ENCODE measurements around the gene TRIM45. TPM values are rescaled to one million over a fixed set of nuclear protein-coding genes. Genes with fewer than 3 reads are reported as not detected.

The TRIM45 gene
- total and polyA plus RNA-seq, 12 donors = 0.85 to 44.0 (median 5.0) TPM

- no peak for TF ChIP-seq POLR2A (IDR thresholded peaks at IDR 0.05)
- TF ChIP-seq, protein P1, sequence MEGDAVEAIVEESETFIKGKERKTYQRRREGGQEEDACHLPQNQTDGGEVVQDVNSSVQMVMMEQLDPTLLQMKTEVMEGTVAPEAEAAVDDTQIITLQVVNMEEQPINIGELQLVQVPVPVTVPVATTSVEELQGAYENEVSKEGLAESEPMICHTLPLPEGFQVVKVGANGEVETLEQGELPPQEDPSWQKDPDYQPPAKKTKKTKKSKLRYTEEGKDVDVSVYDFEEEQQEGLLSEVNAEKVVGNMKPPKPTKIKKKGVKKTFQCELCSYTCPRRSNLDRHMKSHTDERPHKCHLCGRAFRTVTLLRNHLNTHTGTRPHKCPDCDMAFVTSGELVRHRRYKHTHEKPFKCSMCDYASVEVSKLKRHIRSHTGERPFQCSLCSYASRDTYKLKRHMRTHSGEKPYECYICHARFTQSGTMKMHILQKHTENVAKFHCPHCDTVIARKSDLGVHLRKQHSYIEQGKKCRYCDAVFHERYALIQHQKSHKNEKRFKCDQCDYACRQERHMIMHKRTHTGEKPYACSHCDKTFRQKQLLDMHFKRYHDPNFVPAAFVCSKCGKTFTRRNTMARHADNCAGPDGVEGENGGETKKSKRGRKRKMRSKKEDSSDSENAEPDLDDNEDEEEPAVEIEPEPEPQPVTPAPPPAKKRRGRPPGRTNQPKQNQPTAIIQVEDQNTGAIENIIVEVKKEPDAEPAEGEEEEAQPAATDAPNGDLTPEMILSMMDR (IDR thresholded peaks at IDR 0.05) = peak; percentile 53 to 89 (median 86)
- intact Hi-C loops (cut with DNase I) = loop anchor here (5.0 to 10.0 kb wide), 4 partner anchors 60 to 217 kb away; no protein-coding TSS in a partner anchor
- Histone ChIP-seq H3K27me3 (no peaks in the 10 kb centered on the region), H3K4me3 (no peak overlapping the region), H3K4me1 (replicated peaks in 1 of 2) (no peaks in the 10 kb centered on the region), H3K36me3 (replicated peaks in 1 of 2) (peaks cover 0 to 3% of the 10 kb centered on the region in 2 donors), H3K27ac (no peak overlapping the region), H3K9me3 (replicated peaks in 1 of 3) (no peaks in the 10 kb centered on the region)
- peak; percentile 51 to 84 (median 70) for DNase-seq
- WGBS, 4 donors = 51 to 53% (median 51%) methylated on average over 6 of the region's 6 CpGs
Observed at GRCh38 chr1:117067533-117068370, 53.8 kb downstream of the TRIM45 start.

- no peak for DNase-seq
- TF ChIP-seq POLR2A (IDR thresholded peaks at IDR 0.05) = no peak
- TF ChIP-seq, protein P1 (IDR thresholded peaks at IDR 0.05) = no peak
- H3K27ac ChIP-seq = no peak overlapping the region
- peaks cover 0 to 7% of the 10 kb centered on the region in 2 donors for H3K36me3 ChIP-seq (replicated peaks in 1 of 2)
- WGBS, 4 donors = 69 to 78% (median 74%) methylated on average over 6 of the region's 6 CpGs
- no peaks in the 10 kb centered on the region for H3K4me1 ChIP-seq (replicated peaks in 1 of 2)
- no peaks in the 10 kb centered on the region for H3K27me3 ChIP-seq
- no peak overlapping the region for H3K4me3 ChIP-seq
- intact Hi-C loops (cut with DNase I) = loop anchor here (5.0 to 10.0 kb wide), 4 partner anchors 61 to 218 kb away; no protein-coding TSS in a partner anchor
- H3K9me3 ChIP-seq (replicated peaks in 1 of 3) = no peaks in the 10 kb centered on the region
Observed at GRCh38 chr1:117066367-117066766, 55.2 kb downstream of the TRIM45 start.

GRCh38 chr1:117061986-117062415 is 59.5 kb downstream of the TRIM45 start:
- Histone ChIP-seq H3K27me3 (no peaks in the 10 kb centered on the region), H3K36me3 (replicated peaks in 1 of 2) (peaks cover 0 to 7% of the 10 kb centered on the region in 2 donors), H3K9me3 (replicated peaks in 1 of 3) (no peaks in the 10 kb centered on the region), H3K27ac (no peak overlapping the region), H3K4me1 (replicated peaks in 1 of 2) (peaks cover 0 to 14% of the 10 kb centered on the region in 2 donors), H3K4me3 (no peak overlapping the region)
- intact Hi-C loops (cut with DNase I) = loop anchor here in 1 of 2 donors (10.0 kb wide), 1 partner anchor 223 kb away; no protein-coding TSS in a partner anchor
- WGBS, 4 donors = 65 to 91% (median 88%) methylated on average over 2 of the region's 2 CpGs
- TF ChIP-seq POLR2A (IDR thresholded peaks at IDR 0.05) = no peak
- TF ChIP-seq, protein P1 (IDR thresholded peaks at IDR 0.05) = no peak
- DNase-seq = no peak

MicroRNA genes within 50 kb of the gene (microRNA counts, 767-probe panel; counts per million panel counts)
- 0 counts per million in 2 donors for microRNA hsa-miR-942

Small RNA genes lying within 50 kb of the gene (microRNA-seq; reads per million reads assigned to microRNA genes)
- gene MIR942 = 14.7 to 16.2 (median 14.9) reads per million in 3 donors

Small RNA genes lying within 50 kb of the gene (small RNA-seq; reads per million reads assigned to genes)
- gene MIR942 = 0.71 to 0.75 reads per million in 2 donors

Other genes starting within 250 kb of the TRIM45 start
- gene PTGFRN, start 211.8 kb downstream of the TRIM45 start, total RNA-seq = 100 to 1,000 TPM in 4 of 9 donors, 10 to 100 TPM in 5; 63.8 to 173 (median 72.1) TPM
- gene PTGFRN, start 211.8 kb downstream of the TRIM45 start, polyA plus RNA-seq = 10 to 100 TPM; 63.3 to 68.7 (median 64.6) TPM
- 1 to 10 TPM in 7 of 9 donors, under 1 TPM in 2; 0.47 to 4.9 (median 1.6) TPM for gene CD101, start 120.0 kb downstream of the TRIM45 start, total RNA-seq
- gene CD101, start 120.0 kb downstream of the TRIM45 start, polyA plus RNA-seq = 1 to 10 TPM; 1.8 to 7.5 (median 6.1) TPM
- 10 to 100 TPM; 10.3 to 28.2 (median 21.3) TPM for gene TTF2, start 61.4 kb downstream of the TRIM45 start, total RNA-seq
- 10 to 100 TPM in 1 of 3 donors, 1 to 10 TPM in 2; 3.5 to 15.0 (median 3.9) TPM for gene TTF2, start 61.4 kb downstream of the TRIM45 start, polyA plus RNA-seq
- gene VTCN1, start 89.2 kb upstream of the TRIM45 start, total RNA-seq = under 1 TPM in 1 of 9 donors, not detected in 8; 0.11 TPM
- not detected for gene VTCN1, start 89.2 kb upstream of the TRIM45 start, polyA plus RNA-seq
- gene MAN1A2, start 245.7 kb upstream of the TRIM45 start, total RNA-seq = 10 to 100 TPM; 29.0 to 45.2 (median 38.5) TPM
- gene MAN1A2, start 245.7 kb upstream of the TRIM45 start, polyA plus RNA-seq = 10 to 100 TPM in 1 of 3 donors, 1 to 10 TPM in 2; 4.4 to 31.2 (median 7.2) TPM